Astrocyte of the cerebellum (primary cell): ENCODE measurements around the gene SASS6.

ENCODE experiments used
- DNase-seq: peaks from one replicate; pipeline ENCODE4 v3.0.0-alpha.2; 2011; ENCODE audit warnings: low read depth
- H3K4me3 ChIP-seq: 2 replicates; pipeline ENCODE4 v1.5.1; 2011; ENCODE audit warnings: mild to moderate bottlenecking, low read depth, low read length, moderate library complexity
- CTCF ChIP-seq: IDR thresholded peaks from 2 replicates; pipeline ENCODE4 v1.5.1; 2012; ENCODE audit warnings: low read length, low read depth, moderate library complexity, mild to moderate bottlenecking; ENCODE audit errors: missing control alignments
- in situ Hi-C: cut with HindIII; loops from 2 replicates; pipeline ENCODE4 v1.10.0; 2017; ENCODE audit warnings: low sequenced_read_pairs

SASS6 gene

GRCh38 chr1:100045206-100045605 lies 87.5 kb downstream of the SASS6 start:
- H3K4me3 ChIP-seq: no peak overlapping the region
- TF ChIP-seq CTCF: no peak
- DNase-seq: no peak
- in situ Hi-C loops: no loop called here

- DNase-seq: no peak
- no peak for TF ChIP-seq CTCF
- in situ Hi-C loops: no loop called here
- peak overlapping the region; percentile 91 for H3K4me3 ChIP-seq
These were observed 93.1 kb downstream of the SASS6 start for GRCh38 chr1:100039591-100039990.

GRCh38 chr1:100038660-100039287 lies 94.0 kb downstream of the SASS6 start:
- peak; percentile 29 for DNase-seq
- in situ Hi-C loops: no loop called here
- H3K4me3 ChIP-seq: peak overlapping the region; percentile 91
- TF ChIP-seq CTCF: no peak

- peak overlapping the region; percentile 91 for H3K4me3 ChIP-seq
- in situ Hi-C loops: no loop called here
- DNase-seq: peak; percentile 50
- TF ChIP-seq CTCF: no peak
These were observed 94.6 kb downstream of the SASS6 start for GRCh38 chr1:100037927-100038659.

- H3K4me3 ChIP-seq: peak overlapping the region; percentile 91
- DNase-seq: no peak
- in situ Hi-C loops: no loop called here
- no peak for TF ChIP-seq CTCF
These were observed 95.1 kb downstream of the SASS6 start for GRCh38 chr1:100037656-100037926.

- DNase-seq: no peak
- no peak for TF ChIP-seq CTCF
- in situ Hi-C loops: no loop called here
- peak overlapping the region; percentile 91 for H3K4me3 ChIP-seq
These were observed 95.7 kb downstream of the SASS6 start for GRCh38 chr1:100036718-100037655.
